GM18870 (cell line): ENCODE measurements around the gene AXIN2.
"Not testable (repeated sequence)": the region's sequence is repeated elsewhere in the genome, so short reads cannot be mapped to it uniquely, and the experiment has no call there.

Experiments
- ATAC-seq: cut with Tn5 transposase; IDR thresholded peaks from one replicate; pipeline ENCODE4 v1.9.1; 2021; ENCODE audit warnings: moderate library complexity; ENCODE audit not compliant: unreplicated experiment

The AXIN2 gene

GRCh38 chr17:65487161-65487560 lies 74.3 kb downstream of the AXIN2 start:
- no peak for ATAC-seq

- no peak for ATAC-seq
Measured at GRCh38 chr17:65485388-65486299, 75.8 kb downstream of the AXIN2 start.

GRCh38 chr17:65484405-65484804 lies 77.0 kb downstream of the AXIN2 start:
- not testable (repeated sequence) for ATAC-seq

- ATAC-seq: no peak
Measured at GRCh38 chr17:65483438-65483837, 78.0 kb downstream of the AXIN2 start.

GRCh38 chr17:65482201-65482600 lies 79.2 kb downstream of the AXIN2 start:
- no peak for ATAC-seq

GRCh38 chr17:65479282-65479681 lies 82.2 kb downstream of the AXIN2 start:
- ATAC-seq: no peak
